ENCODE results near the gene GNL3L.
"Not testable (repeated sequence)": the region's sequence is repeated elsewhere in the genome, so short reads cannot be mapped to it uniquely, and the experiment has no call there.

Gene GNL3L

DNA sequence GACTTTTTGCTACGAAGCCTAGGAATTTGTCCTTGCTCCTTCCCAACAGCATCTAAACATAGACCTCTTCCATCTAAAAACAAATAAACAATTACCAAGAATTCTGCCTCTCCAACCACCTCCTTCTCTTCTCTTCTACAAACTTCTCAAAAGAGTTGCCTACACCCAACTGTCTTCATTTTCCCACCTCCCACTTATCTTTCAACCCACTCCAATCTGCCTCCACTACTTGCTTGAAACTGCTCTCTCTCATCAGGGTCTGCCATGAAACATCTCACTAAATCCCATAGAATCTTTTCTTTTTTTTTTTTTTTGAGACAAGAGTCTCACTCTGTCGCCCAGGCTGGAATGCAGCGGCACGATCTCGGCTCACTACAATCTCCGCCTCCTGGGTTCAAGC is 33.1 kb upstream of the GNL3L start:
- H3K36me3 ChIP-seq (ENCODE audit: insufficient read depth, low read length): no peaks in the 10 kb centered on the region
- no peak overlapping the region for H3K4me3 ChIP-seq (ENCODE audit: low read depth in 1 of 2, low read length in 2 of 2)
- no peak overlapping the region for H3K9ac ChIP-seq (ENCODE audit: low read length)
- H3K4me1 ChIP-seq (ENCODE audit: insufficient read depth, low read length): peaks cover 7% of the 10 kb centered on the region
- H3K9me3 ChIP-seq (ENCODE audit: low read length): no peaks in the 10 kb centered on the region
- peaks cover 3 to 5% of the 10 kb centered on the region in 2 donors for H3K27me3 ChIP-seq (ENCODE audit: control insufficient read depth in 1 of 2, insufficient read depth in 2 of 2, low read length in 2 of 2)
- peak overlapping the region; percentile 58 for H3K27ac ChIP-seq (ENCODE audit: low read depth, low read length)

DNA sequence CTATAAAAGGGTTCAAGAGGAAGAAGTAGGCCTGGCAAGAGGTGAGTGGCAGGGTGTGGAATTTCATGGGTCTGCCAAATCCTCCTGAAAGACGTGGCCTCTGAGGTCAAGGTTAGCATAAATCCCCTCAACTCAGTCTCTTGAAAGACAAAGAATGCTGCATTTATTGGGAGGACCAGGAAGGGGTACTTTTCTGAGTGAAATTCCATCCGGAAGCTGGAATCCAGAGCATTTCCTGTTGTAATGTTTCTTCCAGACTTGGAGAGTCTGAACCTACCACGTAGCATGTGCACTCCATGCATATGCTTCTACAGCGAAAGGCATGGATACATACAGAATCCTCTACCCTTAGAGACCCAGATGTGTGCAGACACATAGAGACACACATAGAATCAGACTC is 20.6 kb upstream of the GNL3L start:
- no peaks in the 10 kb centered on the region for H3K4me1 ChIP-seq (ENCODE audit: insufficient read depth, low read length)
- no peaks in the 10 kb centered on the region for H3K36me3 ChIP-seq (ENCODE audit: insufficient read depth, low read length)
- H3K27me3 ChIP-seq (ENCODE audit: control insufficient read depth in 1 of 2, insufficient read depth in 2 of 2, low read length in 2 of 2): no peaks in the 10 kb centered on the region
- H3K9me3 ChIP-seq (ENCODE audit: low read length): no peaks in the 10 kb centered on the region
- no peak overlapping the region for H3K27ac ChIP-seq (ENCODE audit: low read depth, low read length)
- H3K9ac ChIP-seq (ENCODE audit: low read length): no peak overlapping the region
- H3K4me3 ChIP-seq (ENCODE audit: low read depth in 1 of 2, low read length in 2 of 2): no peak overlapping the region

DNA sequence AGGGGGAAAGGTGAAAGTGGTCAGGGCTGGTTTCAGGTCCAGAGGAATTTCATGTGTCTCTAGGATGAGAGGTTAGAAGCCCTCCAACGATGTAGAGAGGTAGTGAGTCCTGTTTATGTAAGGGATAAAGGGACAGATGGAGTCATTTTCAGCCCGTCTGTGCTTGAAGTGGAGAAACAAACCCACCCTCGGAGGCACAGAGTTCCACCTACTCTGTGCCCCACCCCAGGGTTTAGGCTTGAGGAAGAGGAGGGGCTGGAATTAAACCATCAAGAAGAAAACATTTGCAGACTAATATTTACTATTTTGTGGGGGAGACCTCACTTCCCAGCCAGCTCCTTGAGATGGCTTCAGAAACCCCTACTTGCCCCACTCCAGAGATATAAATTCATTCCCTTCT is 868 bp upstream of the GNL3L start:
- peak overlapping the region; percentile 35 for H3K27ac ChIP-seq (ENCODE audit: low read depth, low read length)

DNA sequence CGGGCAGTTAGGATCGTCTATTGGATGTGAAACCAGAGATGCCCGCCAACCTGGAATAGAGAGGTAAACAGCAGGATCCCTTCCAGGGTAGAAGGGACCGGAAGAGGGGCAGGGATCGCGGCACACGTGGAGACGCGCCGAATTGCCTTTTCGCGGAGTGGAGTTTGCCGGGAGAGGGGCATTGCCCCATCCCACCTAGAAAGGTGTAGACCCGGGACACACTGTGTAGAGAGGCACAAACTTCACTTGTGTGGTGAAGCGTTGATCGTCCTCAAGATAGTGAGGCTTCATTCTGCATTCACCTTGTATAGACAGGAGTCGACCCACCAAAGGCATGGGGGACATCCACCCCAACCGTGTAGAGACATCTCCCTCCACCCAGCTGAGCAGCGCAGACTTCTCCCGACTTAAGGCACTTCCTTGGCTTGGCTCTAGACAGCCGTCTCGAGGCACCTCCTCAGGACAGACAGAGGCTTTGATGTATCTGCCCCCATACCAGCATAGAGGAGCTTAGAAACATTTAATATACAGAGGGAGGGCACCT is 410 bp downstream of the GNL3L start:
- H3K4me3 ChIP-seq (ENCODE audit: low read depth in 1 of 2, low read length in 2 of 2): peak overlapping the region; percentile 40 to 63
- no peaks in the 10 kb centered on the region for H3K36me3 ChIP-seq (ENCODE audit: insufficient read depth, low read length)
- H3K27me3 ChIP-seq (ENCODE audit: control insufficient read depth in 1 of 2, insufficient read depth in 2 of 2, low read length in 2 of 2): no peaks in the 10 kb centered on the region
- H3K27ac ChIP-seq (ENCODE audit: low read depth, low read length): peak overlapping the region; percentile 48
- H3K4me1 ChIP-seq (ENCODE audit: insufficient read depth, low read length): peaks cover 11% of the 10 kb centered on the region
- H3K9ac ChIP-seq (ENCODE audit: low read length): peak overlapping the region; percentile 72
- H3K9me3 ChIP-seq (ENCODE audit: low read length): no peaks in the 10 kb centered on the region

More for the DNA sequence above, 868 bp upstream of the GNL3L start:
- no peak overlapping the region for H3K9ac ChIP-seq (ENCODE audit: low read length)
- H3K36me3 ChIP-seq (ENCODE audit: insufficient read depth, low read length): no peaks in the 10 kb centered on the region
- no peaks in the 10 kb centered on the region for H3K27me3 ChIP-seq (ENCODE audit: control insufficient read depth in 1 of 2, insufficient read depth in 2 of 2, low read length in 2 of 2)
- H3K4me3 ChIP-seq (ENCODE audit: low read depth in 1 of 2, low read length in 2 of 2): peak overlapping the region in 1 of 2 donors; percentile 68
- no peaks in the 10 kb centered on the region for H3K9me3 ChIP-seq (ENCODE audit: low read length)
- peaks cover 4% of the 10 kb centered on the region for H3K4me1 ChIP-seq (ENCODE audit: insufficient read depth, low read length)

DNA sequence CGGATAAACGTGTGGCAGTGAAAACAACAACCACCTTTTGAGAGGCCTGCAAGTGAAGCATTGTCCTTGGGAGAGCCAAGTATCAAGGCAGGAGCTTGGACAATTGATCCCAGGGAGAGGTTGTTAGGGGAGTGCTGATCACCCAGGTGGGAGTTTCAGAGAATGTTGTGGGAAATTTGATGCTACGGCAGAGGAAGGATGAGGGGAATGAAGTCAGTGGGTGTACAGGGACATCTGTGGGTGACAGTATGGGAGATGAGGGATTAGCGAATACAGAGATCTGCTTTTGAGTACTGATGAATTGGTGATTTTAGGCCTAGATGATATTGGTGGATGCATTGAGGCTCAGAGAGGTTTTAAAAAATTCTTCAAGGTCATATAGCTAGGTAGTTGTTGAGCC is 4.3 kb downstream of the GNL3L start:
- Histone ChIP-seq H3K9me3 (ENCODE audit: low read length) (no peaks in the 10 kb centered on the region), H3K27ac (ENCODE audit: low read depth, low read length) (no peak overlapping the region), H3K4me3 (ENCODE audit: low read depth in 1 of 2, low read length in 2 of 2) (no peak overlapping the region), H3K9ac (ENCODE audit: low read length) (no peak overlapping the region), H3K4me1 (ENCODE audit: insufficient read depth, low read length) (peaks cover 11% of the 10 kb centered on the region), H3K27me3 (ENCODE audit: control insufficient read depth in 1 of 2, insufficient read depth in 2 of 2, low read length in 2 of 2) (no peaks in the 10 kb centered on the region), H3K36me3 (ENCODE audit: insufficient read depth, low read length) (no peaks in the 10 kb centered on the region)

DNA sequence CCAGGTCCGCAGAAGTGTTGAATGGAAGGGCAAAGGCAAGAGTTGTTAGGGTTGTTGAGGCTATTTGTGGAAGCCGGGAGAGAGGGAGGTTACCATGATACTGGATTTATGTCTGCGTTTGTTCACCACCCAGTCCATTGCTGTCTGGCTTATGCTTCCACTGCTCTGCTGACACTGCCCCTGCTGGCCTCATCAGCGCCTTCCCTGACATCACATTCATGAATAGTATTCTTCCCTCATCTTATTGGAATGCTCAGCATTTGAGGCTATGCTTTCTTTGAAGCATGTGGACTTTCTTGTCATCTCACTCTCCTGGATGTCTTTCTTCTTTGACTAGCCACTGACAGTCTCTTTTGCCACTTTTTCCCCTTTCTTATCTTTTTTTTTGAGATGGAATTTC is 10.3 kb downstream of the GNL3L start:
- H3K36me3 ChIP-seq (ENCODE audit: insufficient read depth, low read length): peaks cover 12% of the 10 kb centered on the region
- no peaks in the 10 kb centered on the region for H3K4me1 ChIP-seq (ENCODE audit: insufficient read depth, low read length)
- no peak overlapping the region for H3K27ac ChIP-seq (ENCODE audit: low read depth, low read length)
- no peaks in the 10 kb centered on the region for H3K27me3 ChIP-seq (ENCODE audit: control insufficient read depth in 1 of 2, insufficient read depth in 2 of 2, low read length in 2 of 2)
- no peaks in the 10 kb centered on the region for H3K9me3 ChIP-seq (ENCODE audit: low read length)
- no peak overlapping the region for H3K4me3 ChIP-seq (ENCODE audit: low read depth in 1 of 2, low read length in 2 of 2)
- no peak overlapping the region for H3K9ac ChIP-seq (ENCODE audit: low read length)

DNA sequence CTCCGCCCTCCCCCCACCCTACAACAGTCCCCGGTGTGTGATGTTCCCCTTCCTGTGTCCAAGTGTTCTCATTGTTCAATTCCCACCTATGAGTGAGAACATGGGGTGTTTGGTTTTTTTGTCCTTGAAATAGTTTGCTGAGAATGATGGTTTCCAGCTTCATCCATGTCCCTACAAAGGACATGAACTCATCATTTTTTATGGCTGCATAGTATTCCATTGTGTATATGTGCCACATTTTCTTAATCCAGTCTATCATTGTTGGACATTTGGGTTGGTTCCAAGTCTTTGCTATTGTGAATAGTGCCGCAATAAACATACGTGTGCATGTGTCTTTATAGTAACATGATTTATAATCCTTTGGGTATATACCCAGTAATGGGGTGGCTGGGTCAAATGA is 12.2 kb downstream of the GNL3L start:
- H3K9me3 ChIP-seq (ENCODE audit: low read length); H3K27ac ChIP-seq (ENCODE audit: low read depth, low read length); H3K4me1 ChIP-seq (ENCODE audit: insufficient read depth, low read length); H3K4me3 ChIP-seq (ENCODE audit: low read depth in 1 of 2, low read length in 2 of 2); H3K27me3 ChIP-seq (ENCODE audit: control insufficient read depth in 1 of 2, insufficient read depth in 2 of 2, low read length in 2 of 2); H3K9ac ChIP-seq (ENCODE audit: low read length): not testable (repeated sequence)
- H3K36me3 ChIP-seq (ENCODE audit: insufficient read depth, low read length): peaks cover 12% of the 10 kb centered on the region

DNA sequence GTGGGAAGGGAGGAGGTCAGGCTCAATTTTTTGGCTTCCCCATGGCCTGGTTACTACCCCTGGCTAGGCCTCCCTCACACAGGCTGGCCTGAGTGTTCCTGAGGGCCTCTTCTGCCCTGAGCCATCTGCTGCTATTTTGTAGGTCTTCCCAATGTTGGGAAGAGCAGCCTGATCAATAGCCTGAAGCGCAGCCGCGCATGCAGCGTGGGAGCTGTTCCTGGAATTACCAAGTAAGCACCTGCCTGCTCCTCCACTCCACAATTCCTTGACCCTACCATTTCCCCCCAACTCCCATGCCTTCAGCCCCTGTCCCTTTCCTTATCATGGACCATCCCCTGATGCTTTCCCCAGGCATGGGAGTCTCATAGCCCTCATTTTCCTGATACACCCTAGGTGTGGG is 20.8 kb downstream of the GNL3L start:
- no peak overlapping the region for H3K27ac ChIP-seq (ENCODE audit: low read depth, low read length)
- H3K36me3 ChIP-seq (ENCODE audit: insufficient read depth, low read length): peaks cover 25% of the 10 kb centered on the region
- H3K4me3 ChIP-seq (ENCODE audit: low read depth in 1 of 2, low read length in 2 of 2): no peak overlapping the region
- H3K9me3 ChIP-seq (ENCODE audit: low read length): no peaks in the 10 kb centered on the region
- peaks cover 0 to 3% of the 10 kb centered on the region in 2 donors for H3K27me3 ChIP-seq (ENCODE audit: control insufficient read depth in 1 of 2, insufficient read depth in 2 of 2, low read length in 2 of 2)
- no peak overlapping the region for H3K9ac ChIP-seq (ENCODE audit: low read length)
- no peaks in the 10 kb centered on the region for H3K4me1 ChIP-seq (ENCODE audit: insufficient read depth, low read length)

DNA sequence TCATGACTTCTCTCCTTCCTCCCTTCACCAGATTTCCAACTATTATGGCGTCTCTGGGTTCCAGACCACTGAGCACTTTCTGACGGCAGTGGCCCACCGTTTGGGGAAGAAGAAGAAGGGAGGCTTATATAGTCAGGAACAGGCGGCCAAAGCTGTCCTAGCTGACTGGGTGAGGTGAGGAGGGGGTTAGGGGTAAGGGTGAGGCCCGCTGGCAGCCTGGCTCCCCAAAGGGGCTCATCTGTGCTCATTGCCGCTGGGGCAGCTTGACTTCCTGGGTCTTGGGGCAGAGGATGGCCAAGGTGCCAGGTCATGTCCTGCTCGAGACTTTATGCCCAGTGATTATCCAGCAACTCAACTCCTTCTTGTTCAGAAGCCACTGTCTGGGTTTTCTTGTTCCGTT is 21.8 kb downstream of the GNL3L start:
- Histone ChIP-seq H3K4me3 (ENCODE audit: low read depth in 1 of 2, low read length in 2 of 2) (no peak overlapping the region), H3K9me3 (ENCODE audit: low read length) (no peaks in the 10 kb centered on the region), H3K27me3 (ENCODE audit: control insufficient read depth in 1 of 2, insufficient read depth in 2 of 2, low read length in 2 of 2) (peaks cover 0 to 3% of the 10 kb centered on the region in 2 donors), H3K27ac (ENCODE audit: low read depth, low read length) (no peak overlapping the region), H3K4me1 (ENCODE audit: insufficient read depth, low read length) (no peaks in the 10 kb centered on the region), H3K36me3 (ENCODE audit: insufficient read depth, low read length) (peaks cover 25% of the 10 kb centered on the region), H3K9ac (ENCODE audit: low read length) (no peak overlapping the region)

DNA sequence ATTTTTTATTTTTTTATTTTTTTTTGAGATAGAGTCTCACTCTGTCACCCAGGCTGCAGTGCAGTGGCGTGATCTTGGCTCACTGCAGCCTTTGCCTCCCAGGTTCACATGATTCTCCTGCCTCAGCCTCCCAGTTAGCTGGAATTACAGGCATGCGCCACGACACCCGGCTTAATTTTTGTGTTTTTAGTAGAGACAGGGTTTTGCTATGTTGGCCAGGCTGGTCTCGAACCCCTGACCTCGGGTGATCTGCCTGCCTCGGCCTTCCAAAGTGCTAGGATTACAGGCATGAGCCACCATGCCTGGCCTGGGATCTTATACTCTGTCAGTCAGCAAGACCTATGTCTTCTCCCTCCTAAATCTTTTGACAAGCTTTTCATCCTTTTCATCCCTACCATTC is 25.0 kb downstream of the GNL3L start:
- H3K4me3 ChIP-seq (ENCODE audit: low read depth in 1 of 2, low read length in 2 of 2); H3K27me3 ChIP-seq (ENCODE audit: control insufficient read depth in 1 of 2, insufficient read depth in 2 of 2, low read length in 2 of 2); H3K4me1 ChIP-seq (ENCODE audit: insufficient read depth, low read length); H3K27ac ChIP-seq (ENCODE audit: low read depth, low read length); H3K9me3 ChIP-seq (ENCODE audit: low read length); H3K36me3 ChIP-seq (ENCODE audit: insufficient read depth, low read length); H3K9ac ChIP-seq (ENCODE audit: low read length): not testable (repeated sequence)

DNA sequence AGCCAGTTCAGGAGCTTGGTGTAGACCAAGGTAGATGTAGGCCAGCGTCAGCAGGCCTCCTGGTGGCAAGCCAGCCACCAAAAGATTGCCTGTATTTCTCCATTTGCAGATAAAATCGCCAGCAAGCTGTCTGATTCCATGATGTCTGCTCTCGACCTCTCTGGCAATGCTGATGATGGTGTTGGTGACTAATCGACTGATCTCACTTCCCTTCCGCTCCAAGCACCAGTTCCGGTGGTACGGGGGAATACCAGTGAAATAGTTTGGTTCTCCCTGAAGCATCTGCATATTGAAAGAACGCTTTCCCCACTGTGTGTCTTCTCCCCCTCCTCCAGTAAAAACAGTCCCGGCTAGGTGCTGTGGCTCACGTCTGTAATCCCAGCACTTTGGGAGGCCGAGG is 30.4 kb downstream of the GNL3L start:
- Histone ChIP-seq H3K4me3 (ENCODE audit: low read depth in 1 of 2, low read length in 2 of 2) (no peak overlapping the region), H3K36me3 (ENCODE audit: insufficient read depth, low read length) (peaks cover 9% of the 10 kb centered on the region), H3K9ac (ENCODE audit: low read length) (no peak overlapping the region), H3K27ac (ENCODE audit: low read depth, low read length) (no peak overlapping the region), H3K4me1 (ENCODE audit: insufficient read depth, low read length) (no peaks in the 10 kb centered on the region), H3K27me3 (ENCODE audit: control insufficient read depth in 1 of 2, insufficient read depth in 2 of 2, low read length in 2 of 2) (no peaks in the 10 kb centered on the region), H3K9me3 (ENCODE audit: low read length) (no peaks in the 10 kb centered on the region)

DNA sequence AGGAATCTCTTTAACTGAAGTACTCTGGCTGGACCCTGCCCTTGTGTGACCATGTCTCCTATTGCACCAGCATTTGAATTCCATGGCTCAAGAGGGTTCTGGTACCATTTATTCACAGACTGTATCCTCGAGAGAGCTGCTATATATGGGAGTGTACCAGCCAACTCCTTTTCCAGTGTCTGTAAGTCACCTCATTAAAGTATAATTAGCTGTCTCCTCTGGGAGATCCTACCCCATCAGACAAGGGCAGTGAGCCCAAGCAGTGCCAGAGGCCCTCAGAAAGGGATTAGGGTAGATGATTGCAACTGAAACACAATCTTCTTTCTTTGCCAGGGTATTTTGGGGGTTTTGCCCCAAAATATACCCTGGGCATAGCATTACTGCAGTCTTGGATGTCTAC is 31.6 kb downstream of the GNL3L start:
- Histone ChIP-seq H3K36me3 (ENCODE audit: insufficient read depth, low read length) (peaks cover 9% of the 10 kb centered on the region), H3K9ac (ENCODE audit: low read length) (no peak overlapping the region), H3K4me3 (ENCODE audit: low read depth in 1 of 2, low read length in 2 of 2) (no peak overlapping the region), H3K27me3 (ENCODE audit: control insufficient read depth in 1 of 2, insufficient read depth in 2 of 2, low read length in 2 of 2) (no peaks in the 10 kb centered on the region), H3K27ac (ENCODE audit: low read depth, low read length) (no peak overlapping the region), H3K4me1 (ENCODE audit: insufficient read depth, low read length) (no peaks in the 10 kb centered on the region), H3K9me3 (ENCODE audit: low read length) (no peaks in the 10 kb centered on the region)

Measured in muscle layer of colon (tissue), 2 donors.